Stomach smooth muscle (tissue), 2 donors: ENCODE results near the gene NKTR.

Source experiments
- H3K27ac ChIP-seq: one replicate; pipeline ENCODE4 v1.7.0; 2013; ENCODE audit warnings: mild to moderate bottlenecking, low read length, inconsistent platforms
- H3K27me3 ChIP-seq, 2 donors: one replicate each; pipeline ENCODE4 v1.7.0; 2013; ENCODE audit warnings: low read length in 2 of 2; ENCODE audit not compliant: insufficient read depth in 2 of 2, control insufficient read depth in 1 of 2
- H3K36me3 ChIP-seq, 2 donors: one replicate each; pipeline ENCODE4 v1.7.0; 2013; ENCODE audit warnings: low read length in 2 of 2; ENCODE audit not compliant: control insufficient read depth in 2 of 2, insufficient read depth in 2 of 2
- H3K4me1 ChIP-seq: one replicate; pipeline ENCODE4 v1.7.0; 2013; ENCODE audit warnings: low read length; ENCODE audit not compliant: control insufficient read depth, insufficient read depth
- H3K4me3 ChIP-seq, 2 donors: one replicate each; pipeline ENCODE4 v1.7.0; 2013; ENCODE audit warnings: low read length in 2 of 2
- H3K9ac ChIP-seq, 2 donors: one replicate each; pipeline ENCODE4 v1.7.0; 2013; ENCODE audit warnings: low read length in 2 of 2, mild to moderate bottlenecking in 1 of 2
- H3K9me3 ChIP-seq, 2 donors: one replicate each; pipeline ENCODE4 v1.7.0; 2013; ENCODE audit warnings: low read length in 2 of 2; ENCODE audit not compliant: control insufficient read depth in 2 of 2
- donor health status: healthy.
- donor health status: Pancreatic carcinoma.

The NKTR gene

DNA sequence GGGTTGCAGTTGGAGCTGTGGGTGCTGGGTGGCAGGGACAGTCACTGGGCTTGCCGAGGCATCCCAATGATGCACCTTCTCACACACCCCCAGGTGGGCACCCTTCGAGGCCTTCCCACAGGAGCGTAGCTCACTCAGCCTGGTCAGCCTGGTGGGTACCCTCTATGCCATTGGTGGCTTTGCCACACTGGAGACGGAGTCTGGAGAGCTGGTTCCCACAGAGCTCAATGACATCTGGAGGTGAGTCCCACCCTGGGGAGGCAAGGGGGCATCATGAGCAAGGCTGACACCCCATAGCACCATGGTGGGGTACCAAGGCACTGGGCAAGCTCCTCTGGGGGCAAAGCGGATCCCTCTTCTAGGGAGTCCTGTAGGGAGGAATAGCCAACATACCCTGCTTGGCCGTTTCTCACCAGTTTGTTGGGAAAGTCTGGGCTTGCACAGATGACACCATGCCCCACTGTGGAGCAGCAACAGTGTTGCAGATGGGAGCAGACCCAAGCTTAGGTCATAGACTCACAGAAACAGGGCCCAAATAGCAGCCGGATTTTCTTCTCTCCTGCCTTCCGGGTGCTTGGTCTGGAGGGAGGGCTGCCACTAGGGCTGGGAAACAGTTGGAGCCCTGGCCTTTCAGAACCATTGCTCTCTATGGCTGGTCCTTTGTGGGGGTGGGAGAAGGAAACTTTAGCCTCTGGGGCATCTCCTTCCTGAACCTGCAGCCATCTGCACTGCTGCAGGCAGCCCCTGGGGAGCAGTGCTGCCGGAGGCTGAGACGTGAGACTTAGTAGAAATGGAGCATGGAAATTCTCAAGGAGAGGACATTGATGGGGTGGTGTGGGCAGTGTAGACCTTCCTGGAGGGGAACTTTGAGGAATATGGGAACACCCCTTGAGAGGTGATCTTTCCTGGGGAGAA, 90.5 kb downstream of the NKTR start:
- Histone ChIP-seq H3K9ac (no peak overlapping the region), H3K27ac (no peak overlapping the region), H3K9me3 (no peaks in the 10 kb centered on the region), H3K4me1 (peaks cover 3% of the 10 kb centered on the region), H3K27me3 (peaks cover 6 to 9% of the 10 kb centered on the region in 2 donors), H3K36me3 (no peaks in the 10 kb centered on the region), H3K4me3 (no peak overlapping the region)

DNA sequence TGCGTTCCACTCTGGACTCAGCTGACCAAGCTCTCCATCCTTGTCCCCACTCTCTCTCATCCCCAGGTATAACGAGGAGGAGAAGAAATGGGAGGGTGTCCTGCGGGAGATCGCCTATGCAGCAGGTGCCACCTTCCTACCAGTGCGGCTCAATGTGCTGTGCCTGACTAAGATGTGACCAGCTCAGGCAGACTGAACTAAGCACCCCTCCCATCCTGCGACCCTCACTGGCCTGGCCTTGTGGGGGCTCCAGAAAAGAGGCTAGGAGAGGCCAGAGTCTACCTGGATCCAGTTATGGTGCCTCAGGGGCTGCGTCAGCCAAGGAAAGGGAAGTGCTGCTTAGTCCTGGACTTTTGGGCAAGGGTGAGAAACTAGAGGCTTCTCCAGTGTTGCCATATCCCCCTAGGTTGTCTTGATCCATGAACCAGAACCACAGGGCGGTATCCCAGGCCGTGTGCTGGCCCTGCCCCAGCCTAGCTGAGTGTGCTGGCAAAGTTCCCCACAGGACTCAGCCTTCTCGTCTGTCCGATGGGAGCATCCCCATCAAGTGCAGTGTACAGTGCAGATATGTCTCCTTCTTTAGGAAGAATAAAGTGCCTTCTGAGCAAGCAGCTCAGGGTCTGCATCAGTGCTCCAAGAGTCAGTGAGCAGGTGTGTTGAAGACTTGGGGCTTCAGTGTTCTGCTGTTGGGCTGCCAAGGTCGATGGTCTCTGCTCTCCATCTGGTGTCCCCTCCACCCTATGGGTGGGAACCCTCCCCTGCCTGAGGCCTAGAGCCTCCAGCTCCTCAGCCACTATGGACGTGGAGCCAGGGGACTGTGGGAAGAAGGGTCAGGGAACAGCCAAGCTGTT, 91.6 kb downstream of the NKTR start:
- H3K27ac ChIP-seq, result no peak overlapping the region
- H3K4me3 ChIP-seq, result no peak overlapping the region
- no peak overlapping the region for H3K9ac ChIP-seq
- H3K36me3 ChIP-seq, result no peaks in the 10 kb centered on the region
- H3K27me3 ChIP-seq, result no peaks in the 10 kb centered on the region
- no peaks in the 10 kb centered on the region for H3K9me3 ChIP-seq
- no peaks in the 10 kb centered on the region for H3K4me1 ChIP-seq

DNA sequence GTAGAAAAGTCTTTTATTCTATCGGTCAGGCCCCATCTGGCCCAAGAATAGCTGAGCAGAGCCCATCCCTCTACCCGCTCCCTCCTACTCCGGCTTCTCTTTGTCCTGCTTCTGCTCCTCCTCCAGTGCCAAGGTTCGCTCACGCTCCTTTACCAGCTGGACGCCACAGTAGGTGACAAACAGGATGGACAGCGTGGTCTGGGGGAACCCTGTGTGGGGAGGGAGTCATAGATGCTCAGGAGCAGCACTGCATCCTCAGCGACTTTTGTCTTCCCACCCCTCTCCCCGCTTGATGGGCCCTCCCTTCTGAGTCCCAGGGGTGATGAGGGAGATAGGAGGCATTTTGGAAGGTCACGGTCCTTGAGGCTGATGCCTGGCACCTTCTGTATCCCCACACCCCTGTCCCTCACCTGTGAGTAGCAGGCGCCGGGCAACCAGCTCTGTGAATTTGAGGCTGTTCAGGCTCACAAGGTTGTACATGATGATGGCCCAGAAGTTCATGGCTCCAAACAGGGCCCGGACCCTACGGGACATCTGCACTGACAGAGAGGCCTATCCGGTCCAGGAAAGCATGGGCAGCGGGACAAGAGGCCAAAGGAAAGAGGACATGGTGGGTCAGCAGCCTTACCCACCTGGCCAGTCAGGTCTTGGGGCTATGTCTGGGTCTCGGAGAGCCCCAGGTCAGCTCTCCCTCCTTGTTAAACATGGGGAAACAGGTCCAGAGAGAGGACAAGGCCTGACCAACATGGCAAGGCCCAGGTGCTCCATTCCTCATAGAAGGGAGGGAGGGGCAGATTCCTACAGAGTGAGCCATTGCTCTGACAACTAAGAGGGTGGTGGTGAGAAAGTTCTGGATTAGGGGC, 92.4 kb downstream of the NKTR start:
- H3K4me1 ChIP-seq, result no peaks in the 10 kb centered on the region
- no peaks in the 10 kb centered on the region for H3K36me3 ChIP-seq
- no peak overlapping the region for H3K4me3 ChIP-seq
- no peak overlapping the region for H3K9ac ChIP-seq
- no peak overlapping the region for H3K27ac ChIP-seq
- no peaks in the 10 kb centered on the region for H3K27me3 ChIP-seq
- H3K9me3 ChIP-seq, result no peaks in the 10 kb centered on the region

DNA sequence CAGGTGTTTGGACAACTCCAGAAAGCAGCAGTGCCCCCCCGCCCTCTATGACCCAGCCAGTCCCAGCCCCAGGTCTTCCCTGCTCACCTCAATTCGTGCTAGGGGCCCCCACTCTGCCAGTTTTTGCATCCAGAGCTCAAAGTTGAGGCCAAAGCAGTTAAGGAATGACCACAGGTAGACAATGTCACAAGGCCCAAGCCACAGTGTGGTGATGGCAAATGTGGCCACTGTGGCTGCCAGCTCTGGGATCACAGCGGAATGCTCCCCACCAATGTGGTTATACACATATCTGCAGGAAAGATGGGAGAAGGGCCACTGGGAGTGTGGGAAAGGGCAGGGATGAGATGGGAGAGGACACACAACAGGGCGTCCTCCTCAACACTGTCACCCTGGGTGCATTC, 93.0 kb downstream of the NKTR start:
- no peaks in the 10 kb centered on the region for H3K4me1 ChIP-seq
- H3K36me3 ChIP-seq, result no peaks in the 10 kb centered on the region
- no peak overlapping the region for H3K9ac ChIP-seq
- no peak overlapping the region for H3K4me3 ChIP-seq
- no peaks in the 10 kb centered on the region for H3K9me3 ChIP-seq
- no peaks in the 10 kb centered on the region for H3K27me3 ChIP-seq
- H3K27ac ChIP-seq, result no peak overlapping the region

DNA sequence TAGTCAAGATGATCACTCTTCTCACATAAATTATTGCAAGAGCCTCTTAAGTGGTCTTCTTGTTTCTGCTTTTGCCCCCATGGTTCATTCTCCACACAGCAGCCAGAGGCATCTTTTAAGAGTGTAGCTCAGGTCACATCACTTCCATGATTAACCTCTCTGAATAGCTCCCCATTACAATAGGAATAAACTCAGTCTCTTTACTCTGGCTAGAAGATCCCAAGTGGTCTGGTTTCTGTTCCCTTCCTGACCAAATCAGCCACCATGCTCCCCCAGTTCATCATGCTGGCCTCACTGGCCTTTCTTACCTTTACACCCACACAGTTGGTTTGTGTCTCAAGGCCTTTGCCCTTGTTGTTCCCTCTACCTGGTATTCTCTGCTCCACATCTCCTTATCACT, 93.9 kb downstream of the NKTR start:
- Histone ChIP-seq H3K36me3 (no peaks in the 10 kb centered on the region), H3K27ac (no peak overlapping the region), H3K9me3 (no peaks in the 10 kb centered on the region), H3K4me3 (no peak overlapping the region), H3K27me3 (no peaks in the 10 kb centered on the region), H3K9ac (no peak overlapping the region), H3K4me1 (no peaks in the 10 kb centered on the region)

DNA sequence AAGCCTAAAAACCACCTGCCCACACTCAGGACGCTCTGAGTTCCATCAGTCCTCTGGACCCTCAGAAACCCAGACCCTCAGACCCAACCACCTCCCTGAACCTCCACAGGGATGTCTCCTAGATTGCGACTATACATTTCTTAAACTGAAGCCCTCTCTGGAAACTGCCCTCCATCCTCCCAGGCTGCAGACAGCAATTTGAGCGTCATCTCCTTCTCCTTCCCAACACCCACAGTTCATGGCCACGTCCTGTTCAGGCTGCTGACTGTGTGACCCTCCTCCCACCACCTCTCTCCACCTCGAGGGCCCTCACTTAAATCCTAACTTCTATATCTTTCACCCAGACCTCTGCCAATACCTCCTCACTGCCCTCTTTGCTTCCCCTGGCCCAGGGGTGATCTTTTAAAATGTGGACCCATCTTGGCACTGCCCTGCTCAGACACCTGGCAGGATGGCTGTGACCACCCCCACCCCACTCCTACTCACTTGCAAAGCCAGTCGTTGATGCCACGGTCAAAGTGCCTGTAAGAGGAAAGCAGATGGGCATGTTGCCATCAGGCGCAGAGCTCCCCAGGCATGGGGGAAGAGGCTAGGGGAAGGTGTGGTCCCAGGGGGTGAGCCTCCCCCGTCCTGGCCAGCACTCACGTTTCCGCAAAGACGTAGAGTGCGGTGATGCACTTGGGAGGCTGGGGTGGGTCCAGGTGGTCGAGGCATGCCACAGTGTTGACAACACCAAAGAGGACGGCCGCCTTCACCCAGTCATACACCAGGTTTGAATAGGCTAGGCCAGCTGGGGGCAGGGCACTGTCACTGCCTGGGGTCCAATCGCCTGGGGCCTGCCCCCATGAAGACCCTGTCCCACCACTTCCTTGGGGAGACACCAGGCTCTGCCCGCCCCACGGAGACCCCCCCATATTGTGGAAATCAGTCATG, 96.1 kb downstream of the NKTR start:
- no peak overlapping the region for H3K9ac ChIP-seq
- no peak overlapping the region for H3K4me3 ChIP-seq
- H3K4me1 ChIP-seq, result no peaks in the 10 kb centered on the region
- H3K36me3 ChIP-seq, result no peaks in the 10 kb centered on the region
- no peaks in the 10 kb centered on the region for H3K9me3 ChIP-seq
- H3K27me3 ChIP-seq, result peaks cover 0 to 1% of the 10 kb centered on the region in 2 donors
- no peak overlapping the region for H3K27ac ChIP-seq

DNA sequence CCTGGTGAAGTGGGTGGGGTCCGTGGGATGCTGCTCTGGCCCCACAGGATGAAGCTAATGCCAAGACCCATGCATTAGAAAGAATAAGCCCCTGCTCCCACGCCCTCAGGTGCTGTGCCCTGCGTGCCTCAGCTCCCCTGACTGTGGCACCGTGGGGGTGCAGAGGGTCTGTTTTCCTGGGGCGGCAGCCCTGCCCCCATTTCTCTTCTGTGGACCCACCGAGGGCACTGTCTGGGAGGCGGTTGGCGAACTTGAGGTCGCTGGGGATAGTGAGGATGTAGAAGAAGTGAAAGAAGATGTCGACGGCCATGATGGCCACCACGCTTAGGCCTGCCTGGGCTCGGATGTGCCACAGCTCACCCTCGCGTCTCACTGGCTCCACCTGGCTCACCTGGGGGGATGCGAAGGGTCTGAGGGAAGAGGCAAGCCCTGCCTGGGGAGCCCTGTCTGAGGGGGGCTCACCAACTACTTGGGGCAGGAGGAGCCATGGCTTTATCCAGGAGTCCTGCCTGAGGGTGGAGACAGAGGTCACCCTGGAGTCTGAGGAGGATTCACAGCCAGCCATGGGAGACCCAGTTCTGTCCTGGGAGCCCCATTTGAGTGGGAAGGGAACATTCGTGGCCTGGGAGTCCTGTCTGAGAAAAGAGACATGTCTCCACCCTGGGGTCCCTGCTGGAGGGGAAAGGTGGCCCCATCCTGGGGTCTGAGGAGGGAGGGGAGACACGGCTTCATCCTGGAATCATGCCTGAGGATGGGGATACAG, 97.0 kb downstream of the NKTR start:
- Histone ChIP-seq H3K36me3 (no peaks in the 10 kb centered on the region), H3K27ac (no peak overlapping the region), H3K9me3 (no peaks in the 10 kb centered on the region), H3K27me3 (peaks cover 0 to 4% of the 10 kb centered on the region in 2 donors), H3K4me1 (no peaks in the 10 kb centered on the region), H3K9ac (no peak overlapping the region), H3K4me3 (no peak overlapping the region)
